Measurements from ENCODE around the gene RRBP1. TPM values are rescaled to one million over a fixed set of nuclear protein-coding genes. Genes with fewer than 3 reads are reported as not detected.
A peak's percentile ranks its signal among the peaks of the same experiment; 100 is the strongest.

The RRBP1 gene
- total RNA-seq, 2 experiments from 2014 or later, result 21.1 to 24.9 TPM

DNA sequence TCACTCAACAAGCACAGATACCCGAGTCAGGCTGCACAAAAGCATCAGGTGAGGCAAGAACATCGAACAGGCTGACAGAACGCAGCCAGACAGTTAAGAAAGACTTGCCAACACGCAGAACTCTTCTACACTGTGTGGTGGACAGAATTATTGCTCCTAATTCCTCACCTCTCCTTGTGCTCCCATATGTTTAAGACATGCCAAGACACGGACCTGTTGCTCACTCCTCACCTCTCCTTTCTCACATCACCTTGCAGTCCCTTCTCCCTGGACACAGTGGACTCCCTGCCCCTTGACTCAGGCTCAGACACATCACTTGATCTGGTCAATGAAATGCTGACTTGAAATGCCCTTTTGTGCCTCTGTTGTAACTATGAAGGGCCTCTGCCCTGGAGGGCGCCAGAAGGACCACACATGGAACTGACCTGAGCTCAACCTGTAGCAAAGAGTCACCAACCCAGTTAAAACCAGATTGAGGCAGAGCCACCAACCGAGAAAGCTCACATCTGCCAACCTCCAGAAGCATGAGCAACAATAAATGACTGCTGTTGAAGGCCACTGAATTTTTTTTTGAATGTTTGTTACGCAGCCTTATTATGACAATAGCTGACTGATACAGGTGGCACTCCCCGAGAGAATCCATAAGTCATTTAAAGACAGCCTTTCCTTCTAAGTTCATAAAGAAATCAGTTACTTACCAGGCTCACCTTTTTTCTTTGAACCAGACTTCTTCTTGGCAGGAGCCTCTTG is 24.0 kb downstream of the RRBP1 start:
- POLR2A ChIA-PET, result no interaction called here
- H3K27me3 Mint-ChIP-seq, result no peaks in the 10 kb centered on the region
- no peak for ATAC-seq
- no peak overlapping the region for H3K4me3 Mint-ChIP-seq
- no peak for DNase-seq
- CTCF ChIA-PET, result interaction anchor here (0.7 to 1.0 kb wide), 4 partner anchors 8 to 112 kb away, joined by 3 to 5 read pairs (median 4); no protein-coding TSS in a partner anchor
- peaks cover 2% of the 10 kb centered on the region for H3K9me3 Mint-ChIP-seq (ENCODE audit: low read depth)
- H3K27ac Mint-ChIP-seq, result no peak overlapping the region
- peaks cover 25% of the 10 kb centered on the region for H3K36me3 Mint-ChIP-seq (ENCODE audit: low read depth)
- intact Hi-C loops (cut with DNase I, micrococcal nuclease), result loop anchor here in 1 of 2 experiments (10.0 kb wide), 1 partner anchor 853 kb away; no protein-coding TSS in a partner anchor
- H3K4me1 Mint-ChIP-seq, result peaks cover 11% of the 10 kb centered on the region

DNA sequence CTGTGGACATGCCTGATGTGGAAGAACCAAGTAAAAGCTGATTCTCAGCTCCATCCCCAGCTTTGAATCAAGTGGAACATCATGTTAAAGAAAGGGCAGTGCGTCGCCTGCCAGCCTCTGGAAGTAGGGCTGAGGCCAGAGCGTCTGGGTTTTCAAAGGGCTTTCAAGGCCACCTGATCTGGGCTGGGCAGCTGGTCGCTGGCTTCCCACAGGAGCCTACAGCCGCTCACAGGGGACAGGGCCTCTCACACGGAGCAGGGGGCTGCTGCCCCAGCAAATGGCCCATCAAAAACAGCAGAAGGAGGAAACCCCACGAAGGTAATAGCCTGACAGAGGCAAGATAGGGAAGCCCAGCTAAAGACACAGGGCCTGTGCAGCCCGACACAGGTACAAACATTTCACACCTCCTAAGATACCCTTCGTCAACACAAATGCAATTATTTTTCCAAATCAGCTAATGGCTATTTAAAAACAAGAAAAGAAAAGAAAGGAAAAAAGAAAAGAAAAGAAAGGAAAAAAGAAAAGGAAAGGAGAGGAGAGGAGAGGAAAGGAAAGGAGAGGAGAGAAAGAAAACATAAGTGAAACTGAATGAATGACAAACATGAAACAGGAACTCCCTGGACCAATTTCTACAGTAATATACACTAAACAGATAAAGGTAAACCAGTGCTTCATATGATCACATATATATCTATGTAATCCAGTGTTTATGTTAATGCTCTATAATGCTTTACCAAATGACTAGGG is 24.8 kb downstream of the RRBP1 start:
- POLR2A ChIA-PET, result no interaction called here
- intact Hi-C loops (cut with DNase I, micrococcal nuclease), result loop anchor here in 1 of 2 experiments (10.0 kb wide), 1 partner anchor 852 kb away; no protein-coding TSS in a partner anchor
- Mint-ChIP-seq H3K4me1 (peaks cover 6% of the 10 kb centered on the region), H3K9me3 (ENCODE audit: low read depth) (peaks cover 2% of the 10 kb centered on the region), H3K27ac (no peak overlapping the region), H3K27me3 (no peaks in the 10 kb centered on the region), H3K4me3 (no peak overlapping the region), H3K36me3 (ENCODE audit: low read depth) (peaks cover 25% of the 10 kb centered on the region)
- CTCF ChIA-PET, result interaction anchor here (1.0 kb wide), 3 partner anchors 9 to 242 kb away, joined by 3 to 5 read pairs (median 3); no protein-coding TSS in a partner anchor
- DNase-seq (no peak), ATAC-seq (no peak)

DNA sequence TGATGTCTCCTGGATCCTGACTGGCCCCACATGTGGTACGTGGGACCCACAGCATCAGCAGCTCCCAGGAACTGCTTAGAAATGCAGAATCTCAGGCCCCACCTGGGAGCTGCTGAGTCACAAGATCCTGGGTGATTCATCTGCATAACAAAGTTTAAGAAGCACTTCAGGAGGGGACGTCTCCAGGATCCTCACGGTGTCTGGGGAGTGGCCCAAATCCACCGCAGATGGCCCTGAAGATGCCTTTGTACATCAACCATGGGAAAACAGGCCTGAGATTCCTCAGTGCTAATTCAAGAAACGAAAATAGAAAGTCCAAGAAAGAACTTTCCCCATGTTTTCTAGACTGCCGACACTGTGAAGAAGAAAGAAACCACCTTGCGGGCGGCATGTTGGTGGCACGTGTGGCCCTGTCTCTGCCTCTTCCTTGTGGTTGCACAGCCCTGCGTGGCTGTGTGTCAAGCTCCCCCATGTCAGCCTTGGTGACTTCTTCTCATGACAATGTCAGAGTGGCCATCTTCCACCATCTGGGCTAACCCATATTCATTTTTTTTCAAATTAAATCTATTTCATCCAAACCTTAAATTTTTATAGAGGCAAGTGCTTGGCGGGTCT is 26.1 kb downstream of the RRBP1 start:
- H3K27ac Mint-ChIP-seq, result no peak overlapping the region
- H3K4me1 Mint-ChIP-seq, result peaks cover 5% of the 10 kb centered on the region
- ATAC-seq, result no peak
- ChIA-PET CTCF (interaction anchor here (0.7 to 1.6 kb wide), 2 partner anchors 11 to 151 kb away, joined by 3 to 4 read pairs; no protein-coding TSS in a partner anchor), POLR2A (no interaction called here)
- peak; percentile 11 for DNase-seq
- H3K4me3 Mint-ChIP-seq, result no peak overlapping the region
- intact Hi-C loops (cut with DNase I, micrococcal nuclease), result loop anchor here in 1 of 2 experiments (10.0 kb wide), 1 partner anchor 851 kb away; no protein-coding TSS in a partner anchor
- no peaks in the 10 kb centered on the region for H3K27me3 Mint-ChIP-seq
- H3K9me3 Mint-ChIP-seq (ENCODE audit: low read depth), result peaks cover 2% of the 10 kb centered on the region
- peaks cover 25% of the 10 kb centered on the region for H3K36me3 Mint-ChIP-seq (ENCODE audit: low read depth)

DNA sequence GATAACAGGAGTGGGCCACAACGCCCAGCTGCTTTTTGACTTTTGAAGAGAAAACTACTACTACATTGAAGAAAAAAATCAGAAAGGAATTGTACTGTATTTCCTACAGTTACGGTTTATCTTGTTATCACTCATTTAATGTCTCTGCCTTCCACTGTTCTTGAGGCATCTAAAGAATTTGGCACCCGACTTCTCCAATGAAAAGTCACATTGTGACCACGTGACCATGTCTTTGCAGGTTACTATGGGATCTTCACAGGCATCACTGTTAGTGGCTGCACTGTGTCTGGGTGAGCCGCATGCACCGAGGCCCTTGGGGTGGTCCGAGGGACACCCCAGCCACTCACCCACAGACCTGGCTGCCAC is 26.8 kb downstream of the RRBP1 start:
- CTCF ChIA-PET, result interaction anchor here (0.7 to 1.6 kb wide), 4 partner anchors 11 to 150 kb away, joined by 3 to 4 read pairs (median 3); no protein-coding TSS in a partner anchor
- no peak overlapping the region for H3K27ac Mint-ChIP-seq
- H3K36me3 Mint-ChIP-seq (ENCODE audit: low read depth), result peaks cover 22% of the 10 kb centered on the region
- POLR2A ChIA-PET, result no interaction called here
- no peak overlapping the region for H3K4me3 Mint-ChIP-seq
- H3K9me3 Mint-ChIP-seq (ENCODE audit: low read depth), result peaks cover 2% of the 10 kb centered on the region
- intact Hi-C loops (cut with DNase I, micrococcal nuclease), result loop anchor here in 1 of 2 experiments (10.0 kb wide), 1 partner anchor 850 kb away; no protein-coding TSS in a partner anchor
- no peaks in the 10 kb centered on the region for H3K27me3 Mint-ChIP-seq
- ATAC-seq, result no peak
- H3K4me1 Mint-ChIP-seq, result peaks cover 5% of the 10 kb centered on the region
- DNase-seq, result no peak

DNA sequence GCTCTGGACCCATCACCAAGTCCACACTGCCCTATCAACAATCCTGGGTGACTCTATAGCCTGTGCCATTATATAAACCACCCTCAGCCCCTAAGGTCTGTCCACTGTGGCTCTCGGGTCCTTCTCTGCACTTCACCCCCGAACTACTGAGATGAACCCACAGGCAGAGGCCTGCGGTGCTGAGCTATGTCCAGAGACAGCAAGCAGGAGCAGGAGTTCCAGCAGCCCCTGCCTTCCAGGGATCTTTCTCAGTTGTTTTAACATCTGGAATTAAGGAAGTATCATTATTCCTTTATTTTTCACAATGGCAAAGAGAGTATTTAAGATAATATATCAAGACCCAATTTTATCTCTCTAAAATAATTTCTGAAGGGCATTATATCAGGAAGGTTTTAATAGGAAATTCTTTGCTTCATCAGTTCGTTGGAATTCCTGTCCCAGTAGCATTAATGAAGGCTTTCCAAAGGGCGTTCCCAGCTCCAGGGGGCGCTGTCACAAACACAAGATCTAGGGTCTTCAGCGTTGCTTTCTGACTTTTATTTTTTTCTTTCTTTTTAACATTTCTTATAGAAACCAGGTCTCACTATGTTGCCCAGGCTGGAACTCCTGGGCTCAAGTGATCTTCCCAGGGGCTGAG is 27.3 kb downstream of the RRBP1 start:
- H3K27ac Mint-ChIP-seq, result no peak overlapping the region
- intact Hi-C loops (cut with DNase I, micrococcal nuclease), result loop anchor here in 1 of 2 experiments (10.0 kb wide), 1 partner anchor 850 kb away; no protein-coding TSS in a partner anchor
- no peak for ATAC-seq
- DNase-seq, result peak; percentile 33
- H3K4me3 Mint-ChIP-seq, result no peak overlapping the region
- POLR2A ChIA-PET, result no interaction called here
- CTCF ChIA-PET, result interaction anchor here (0.6 to 1.6 kb wide), 5 partner anchors 8 to 149 kb away, joined by 3 to 4 read pairs (median 3); no protein-coding TSS in a partner anchor
- H3K36me3 Mint-ChIP-seq (ENCODE audit: low read depth), result peaks cover 17% of the 10 kb centered on the region
- peaks cover 5% of the 10 kb centered on the region for H3K4me1 Mint-ChIP-seq
- H3K27me3 Mint-ChIP-seq, result no peaks in the 10 kb centered on the region
- H3K9me3 Mint-ChIP-seq (ENCODE audit: low read depth), result peaks cover 2% of the 10 kb centered on the region

DNA sequence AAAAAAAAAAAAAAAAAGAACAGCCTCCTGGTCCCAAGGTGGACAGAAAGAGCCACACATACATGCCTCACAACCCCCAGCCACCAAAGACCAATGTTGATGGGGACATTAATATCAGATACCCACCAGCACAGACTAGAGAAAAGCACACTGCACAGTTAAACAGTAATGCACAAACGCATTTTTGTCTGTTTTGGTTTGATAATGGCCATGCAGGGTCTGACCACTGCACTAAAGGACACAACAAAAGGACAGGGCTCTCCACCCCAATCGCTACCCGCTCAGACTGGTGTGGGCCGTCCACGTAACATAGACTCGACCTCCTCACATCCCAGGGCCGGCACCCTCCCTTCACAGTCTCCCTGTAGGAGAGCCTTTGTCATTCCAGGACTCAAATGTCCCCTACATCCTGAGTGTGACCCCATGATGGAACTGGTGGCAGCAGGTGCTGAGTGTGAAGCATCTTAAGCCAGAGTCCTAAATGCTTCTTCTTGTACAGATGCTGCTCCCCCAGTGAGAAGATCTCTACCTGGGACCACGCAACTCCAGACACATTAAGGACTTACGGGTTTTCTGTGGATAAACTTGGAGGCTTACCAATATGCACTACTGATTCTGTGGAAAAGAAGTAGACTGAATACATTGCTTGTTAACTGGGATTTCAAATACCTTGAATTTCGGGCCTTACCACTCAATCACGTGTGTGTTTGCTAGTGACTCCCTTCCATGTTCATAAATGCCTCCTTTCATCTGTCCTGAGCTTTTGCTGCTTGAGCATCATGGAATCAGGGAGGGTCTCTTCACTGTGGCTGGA is 28.0 kb downstream of the RRBP1 start:
- CTCF ChIA-PET, result interaction anchor here (0.5 to 1.4 kb wide), 4 partner anchors 7 to 140 kb away, joined by 3 to 4 read pairs (median 3); no protein-coding TSS in a partner anchor

DNA sequence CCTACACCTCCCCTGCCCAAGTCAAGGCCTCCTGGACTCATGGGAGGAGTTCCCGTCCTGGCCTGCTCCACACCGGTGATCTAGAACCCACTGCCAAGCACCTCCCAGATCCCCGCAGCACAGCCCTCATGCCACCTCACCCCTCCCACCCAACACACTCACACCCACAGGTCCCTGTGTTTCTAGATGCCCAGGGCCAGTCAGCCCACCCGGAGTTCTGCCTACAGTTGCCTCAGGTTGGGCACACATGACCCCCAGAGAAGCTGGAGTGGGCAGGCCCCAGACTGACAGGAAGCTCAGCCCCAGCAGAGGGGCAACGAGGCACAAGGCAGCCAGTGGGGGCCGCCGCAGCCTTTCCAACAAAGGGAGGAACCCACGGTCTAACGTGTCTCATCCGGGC is 29.6 kb downstream of the RRBP1 start:
- no peak for DNase-seq
- H3K36me3 Mint-ChIP-seq (ENCODE audit: low read depth), result peaks cover 2% of the 10 kb centered on the region
- CTCF ChIA-PET, result interaction anchor here (0.6 kb wide), 1 partner anchor 495 kb away, joined by 3 read pairs; no protein-coding TSS in a partner anchor

More for the DNA sequence above, 28.0 kb downstream of the RRBP1 start:
- no peak overlapping the region for H3K27ac Mint-ChIP-seq
- H3K27me3 Mint-ChIP-seq, result no peaks in the 10 kb centered on the region
- peaks cover 8% of the 10 kb centered on the region for H3K4me1 Mint-ChIP-seq
- H3K36me3 Mint-ChIP-seq (ENCODE audit: low read depth), result peaks cover 15% of the 10 kb centered on the region
- intact Hi-C loops (cut with DNase I, micrococcal nuclease), result loop anchor here in 1 of 2 experiments (10.0 kb wide), 1 partner anchor 849 kb away; no protein-coding TSS in a partner anchor
- H3K9me3 Mint-ChIP-seq (ENCODE audit: low read depth), result peaks cover 2% of the 10 kb centered on the region
- no peak for ATAC-seq
- POLR2A ChIA-PET, result no interaction called here
- no peak for DNase-seq
- no peak overlapping the region for H3K4me3 Mint-ChIP-seq

DNA sequence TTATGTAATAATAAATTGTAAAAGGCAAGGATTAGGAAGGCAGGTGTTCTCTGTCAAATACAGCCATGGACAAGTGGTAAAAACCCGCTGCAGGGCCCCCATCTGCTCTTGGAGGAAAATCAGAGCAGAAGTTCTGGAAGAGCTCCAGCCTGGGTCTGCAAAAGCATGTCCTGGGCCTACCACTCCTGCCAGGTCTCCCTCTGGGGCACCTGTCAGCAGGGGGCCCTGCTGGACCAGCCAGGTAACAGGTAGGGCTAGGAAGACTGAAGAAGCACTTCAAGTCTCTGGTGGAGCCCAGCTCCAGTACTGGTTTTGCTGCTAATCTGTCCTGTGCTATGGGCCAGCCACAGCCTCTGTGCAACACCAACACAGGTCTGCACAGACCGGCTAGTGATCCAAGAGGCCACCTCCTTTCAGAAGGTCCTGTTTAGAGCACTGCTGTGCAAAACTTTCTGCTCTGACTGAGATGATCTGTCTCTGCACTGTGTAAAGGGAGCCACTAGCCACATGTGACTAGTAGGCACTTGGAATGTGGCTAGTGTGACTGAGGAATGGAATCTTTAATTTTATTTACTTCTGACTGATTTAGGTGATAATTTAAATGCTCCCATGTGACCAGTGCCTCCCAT is 30.2 kb downstream of the RRBP1 start:
- peaks cover 10% of the 10 kb centered on the region for H3K4me1 Mint-ChIP-seq
- H3K9me3 Mint-ChIP-seq (ENCODE audit: low read depth), result no peaks in the 10 kb centered on the region
- H3K27me3 Mint-ChIP-seq, result no peaks in the 10 kb centered on the region
- no peak overlapping the region for H3K27ac Mint-ChIP-seq
- intact Hi-C loops (cut with DNase I, micrococcal nuclease), result loop anchor here in 1 of 2 experiments (10.0 kb wide), 1 partner anchor 847 kb away; no protein-coding TSS in a partner anchor
- POLR2A ChIA-PET, result no interaction called here
- no peak overlapping the region for H3K4me3 Mint-ChIP-seq
- CTCF ChIA-PET, result interaction anchor here (0.6 kb wide), 1 partner anchor 495 kb away, joined by 3 read pairs; no protein-coding TSS in a partner anchor
- no peaks in the 10 kb centered on the region for H3K36me3 Mint-ChIP-seq (ENCODE audit: low read depth)
- ATAC-seq, result no peak
- no peak for DNase-seq

More for the DNA sequence above, 29.6 kb downstream of the RRBP1 start:
- Mint-ChIP-seq H3K4me1 (peaks cover 10% of the 10 kb centered on the region), H3K27me3 (no peaks in the 10 kb centered on the region), H3K4me3 (no peak overlapping the region), H3K27ac (no peak overlapping the region), H3K9me3 (ENCODE audit: low read depth) (no peaks in the 10 kb centered on the region)
- intact Hi-C loops (cut with DNase I, micrococcal nuclease), result loop anchor here in 1 of 2 experiments (10.0 kb wide), 1 partner anchor 848 kb away; no protein-coding TSS in a partner anchor
- POLR2A ChIA-PET, result no interaction called here
- ATAC-seq, result no peak

DNA sequence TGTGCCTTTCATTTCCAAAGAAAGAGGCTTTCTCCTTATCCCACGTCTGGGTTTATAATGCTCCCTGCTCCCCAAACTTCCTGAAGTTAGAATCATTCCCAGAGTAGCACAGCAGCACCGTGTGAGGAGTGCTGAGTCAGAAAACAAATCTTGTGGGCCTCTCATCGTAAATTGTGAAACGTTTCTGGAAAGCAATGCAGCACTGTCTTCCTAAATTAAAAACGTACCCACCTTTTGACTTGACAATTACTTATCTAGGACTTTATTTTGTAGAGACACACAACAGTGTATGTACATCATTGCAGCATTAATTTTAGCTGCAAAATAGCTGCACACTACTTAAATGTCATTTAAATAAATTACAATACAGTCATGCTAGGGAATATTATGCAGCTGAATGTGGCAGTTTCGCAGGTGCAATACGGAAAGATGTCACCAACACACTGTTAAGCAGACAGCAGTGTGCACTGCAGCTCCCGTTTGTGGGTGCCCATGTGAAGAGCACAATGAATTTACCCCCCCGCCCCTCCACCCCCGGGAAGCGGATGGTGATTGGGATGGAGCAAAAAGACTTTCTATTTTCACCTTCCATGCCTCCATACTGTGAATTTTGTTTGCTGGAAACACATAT is 30.8 kb downstream of the RRBP1 start:
- no peak overlapping the region for H3K27ac Mint-ChIP-seq
- no peak for ATAC-seq
- no peak overlapping the region for H3K4me3 Mint-ChIP-seq
- ChIA-PET CTCF (no interaction called here), POLR2A (no interaction called here)
- no peaks in the 10 kb centered on the region for H3K27me3 Mint-ChIP-seq
- DNase-seq, result no peak
- intact Hi-C loops (cut with DNase I, micrococcal nuclease), result loop anchor here in 1 of 2 experiments (10.0 kb wide), 1 partner anchor 846 kb away; no protein-coding TSS in a partner anchor
- H3K36me3 Mint-ChIP-seq (ENCODE audit: low read depth), result no peaks in the 10 kb centered on the region
- peaks cover 10% of the 10 kb centered on the region for H3K4me1 Mint-ChIP-seq
- no peaks in the 10 kb centered on the region for H3K9me3 Mint-ChIP-seq (ENCODE audit: low read depth)

Measured in activated CD4-positive, alpha-beta T cell treated with anti-CD3 and anti-CD28 coated beads for 36 hours (primary cell).